ENCODE data around the gene MDK.

- TF ChIP-seq, protein P1, sequence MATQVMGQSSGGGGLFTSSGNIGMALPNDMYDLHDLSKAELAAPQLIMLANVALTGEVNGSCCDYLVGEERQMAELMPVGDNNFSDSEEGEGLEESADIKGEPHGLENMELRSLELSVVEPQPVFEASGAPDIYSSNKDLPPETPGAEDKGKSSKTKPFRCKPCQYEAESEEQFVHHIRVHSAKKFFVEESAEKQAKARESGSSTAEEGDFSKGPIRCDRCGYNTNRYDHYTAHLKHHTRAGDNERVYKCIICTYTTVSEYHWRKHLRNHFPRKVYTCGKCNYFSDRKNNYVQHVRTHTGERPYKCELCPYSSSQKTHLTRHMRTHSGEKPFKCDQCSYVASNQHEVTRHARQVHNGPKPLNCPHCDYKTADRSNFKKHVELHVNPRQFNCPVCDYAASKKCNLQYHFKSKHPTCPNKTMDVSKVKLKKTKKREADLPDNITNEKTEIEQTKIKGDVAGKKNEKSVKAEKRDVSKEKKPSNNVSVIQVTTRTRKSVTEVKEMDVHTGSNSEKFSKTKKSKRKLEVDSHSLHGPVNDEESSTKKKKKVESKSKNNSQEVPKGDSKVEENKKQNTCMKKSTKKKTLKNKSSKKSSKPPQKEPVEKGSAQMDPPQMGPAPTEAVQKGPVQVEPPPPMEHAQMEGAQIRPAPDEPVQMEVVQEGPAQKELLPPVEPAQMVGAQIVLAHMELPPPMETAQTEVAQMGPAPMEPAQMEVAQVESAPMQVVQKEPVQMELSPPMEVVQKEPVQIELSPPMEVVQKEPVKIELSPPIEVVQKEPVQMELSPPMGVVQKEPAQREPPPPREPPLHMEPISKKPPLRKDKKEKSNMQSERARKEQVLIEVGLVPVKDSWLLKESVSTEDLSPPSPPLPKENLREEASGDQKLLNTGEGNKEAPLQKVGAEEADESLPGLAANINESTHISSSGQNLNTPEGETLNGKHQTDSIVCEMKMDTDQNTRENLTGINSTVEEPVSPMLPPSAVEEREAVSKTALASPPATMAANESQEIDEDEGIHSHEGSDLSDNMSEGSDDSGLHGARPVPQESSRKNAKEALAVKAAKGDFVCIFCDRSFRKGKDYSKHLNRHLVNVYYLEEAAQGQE (IDR thresholded peaks at IDR 0.05; ENCODE audit: low read depth) = no peak
- TF ChIP-seq, protein P2, sequence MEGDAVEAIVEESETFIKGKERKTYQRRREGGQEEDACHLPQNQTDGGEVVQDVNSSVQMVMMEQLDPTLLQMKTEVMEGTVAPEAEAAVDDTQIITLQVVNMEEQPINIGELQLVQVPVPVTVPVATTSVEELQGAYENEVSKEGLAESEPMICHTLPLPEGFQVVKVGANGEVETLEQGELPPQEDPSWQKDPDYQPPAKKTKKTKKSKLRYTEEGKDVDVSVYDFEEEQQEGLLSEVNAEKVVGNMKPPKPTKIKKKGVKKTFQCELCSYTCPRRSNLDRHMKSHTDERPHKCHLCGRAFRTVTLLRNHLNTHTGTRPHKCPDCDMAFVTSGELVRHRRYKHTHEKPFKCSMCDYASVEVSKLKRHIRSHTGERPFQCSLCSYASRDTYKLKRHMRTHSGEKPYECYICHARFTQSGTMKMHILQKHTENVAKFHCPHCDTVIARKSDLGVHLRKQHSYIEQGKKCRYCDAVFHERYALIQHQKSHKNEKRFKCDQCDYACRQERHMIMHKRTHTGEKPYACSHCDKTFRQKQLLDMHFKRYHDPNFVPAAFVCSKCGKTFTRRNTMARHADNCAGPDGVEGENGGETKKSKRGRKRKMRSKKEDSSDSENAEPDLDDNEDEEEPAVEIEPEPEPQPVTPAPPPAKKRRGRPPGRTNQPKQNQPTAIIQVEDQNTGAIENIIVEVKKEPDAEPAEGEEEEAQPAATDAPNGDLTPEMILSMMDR (IDR thresholded peaks at IDR 0.05 in 2 of 3, conservative IDR thresholded peaks at IDR 0.05 in 1 of 3; ENCODE audit: borderline replicate concordance in 1 of 3, insufficient read depth in 1 of 3, low read depth in 2 of 3, low read length in 2 of 3) = no peak
- TF ChIP-seq, protein P3, sequence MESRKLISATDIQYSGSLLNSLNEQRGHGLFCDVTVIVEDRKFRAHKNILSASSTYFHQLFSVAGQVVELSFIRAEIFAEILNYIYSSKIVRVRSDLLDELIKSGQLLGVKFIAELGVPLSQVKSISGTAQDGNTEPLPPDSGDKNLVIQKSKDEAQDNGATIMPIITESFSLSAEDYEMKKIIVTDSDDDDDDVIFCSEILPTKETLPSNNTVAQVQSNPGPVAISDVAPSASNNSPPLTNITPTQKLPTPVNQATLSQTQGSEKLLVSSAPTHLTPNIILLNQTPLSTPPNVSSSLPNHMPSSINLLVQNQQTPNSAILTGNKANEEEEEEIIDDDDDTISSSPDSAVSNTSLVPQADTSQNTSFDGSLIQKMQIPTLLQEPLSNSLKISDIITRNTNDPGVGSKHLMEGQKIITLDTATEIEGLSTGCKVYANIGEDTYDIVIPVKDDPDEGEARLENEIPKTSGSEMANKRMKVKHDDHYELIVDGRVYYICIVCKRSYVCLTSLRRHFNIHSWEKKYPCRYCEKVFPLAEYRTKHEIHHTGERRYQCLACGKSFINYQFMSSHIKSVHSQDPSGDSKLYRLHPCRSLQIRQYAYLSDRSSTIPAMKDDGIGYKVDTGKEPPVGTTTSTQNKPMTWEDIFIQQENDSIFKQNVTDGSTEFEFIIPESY (IDR thresholded peaks at IDR 0.05; ENCODE audit: extremely low read depth, insufficient replicate concordance, low read length) = no peak
- TF ChIP-seq CEBPB (IDR thresholded peaks at IDR 0.05; ENCODE audit: low read depth) = no peak
Observed at GRCh38 chr11:46407635-46408034, 26.2 kb downstream of the MDK start.
